HEK293 (cell line): ENCODE measurements around the gene CCDC9.

Source experiments
- PRDM1 ChIP-seq: fragments of 450-650 bp; formaldehyde crosslinking; IDR thresholded peaks from 2 replicates; pipeline ENCODE4; 2016; ENCODE audit warnings: missing biosample characterization, missing genetic modification characterization
- PRDM6 ChIP-seq: fragments of 450-650 bp; formaldehyde crosslinking; IDR thresholded peaks from 2 replicates; pipeline ENCODE4 v1.5.1; 2017; ENCODE audit warnings: missing biosample characterization, missing genetic modification characterization
- SALL2 ChIP-seq: fragments of 450-650 bp; formaldehyde crosslinking; IDR thresholded peaks from 2 replicates; pipeline ENCODE4 v1.5.0; 2017; ENCODE audit warnings: missing biosample characterization, mild to moderate bottlenecking, missing genetic modification characterization, borderline replicate concordance
- SP2 ChIP-seq: fragments of 450-650 bp; formaldehyde crosslinking; IDR thresholded peaks from 2 replicates; pipeline ENCODE4 v1.5.1; 2016; ENCODE audit warnings: missing biosample characterization, missing genetic modification characterization
- ZFHX2 ChIP-seq: fragments of 450-650 bp; formaldehyde crosslinking; conservative IDR thresholded peaks from 2 replicates; pipeline ENCODE4 v1.5.1; 2016; ENCODE audit warnings: missing biosample characterization, missing genetic modification characterization
- ZNF16 ChIP-seq: fragments of 450-650 bp; formaldehyde crosslinking; IDR thresholded peaks from 2 replicates; pipeline ENCODE4 v1.5.1; 2016; ENCODE audit warnings: low read depth, missing biosample characterization, missing genetic modification characterization
- ZNF19 ChIP-seq: fragments of 450-650 bp; formaldehyde crosslinking; IDR thresholded peaks from 2 replicates; pipeline ENCODE4; 2016; ENCODE audit warnings: missing biosample characterization, missing genetic modification characterization, low read depth
- ZNF302 ChIP-seq: fragments of 450-650 bp; formaldehyde crosslinking; IDR thresholded peaks from 2 replicates; pipeline ENCODE4 v1.5.1; 2016; ENCODE audit warnings: missing biosample characterization, missing genetic modification characterization, low read depth
- ZNF350 ChIP-seq: fragments of 450-650 bp; formaldehyde crosslinking; IDR thresholded peaks from 2 replicates; pipeline ENCODE4 v1.5.0; 2017; ENCODE audit warnings: missing biosample characterization, mild to moderate bottlenecking, missing genetic modification characterization
- ZNF510 ChIP-seq: fragments of 450-650 bp; formaldehyde crosslinking; IDR thresholded peaks from 2 replicates; pipeline ENCODE4 v1.5.1; 2018; ENCODE audit warnings: mild to moderate bottlenecking, missing genetic modification characterization, missing biosample characterization; ENCODE audit not compliant: insufficient replicate concordance
- ZNF518A ChIP-seq: fragments of 450-650 bp; formaldehyde crosslinking; conservative IDR thresholded peaks from 2 replicates; pipeline ENCODE4 v1.5.1; 2016; ENCODE audit warnings: low read depth, missing biosample characterization, missing genetic modification characterization
- ZNF548 ChIP-seq: fragments of 450-650 bp; formaldehyde crosslinking; IDR thresholded peaks from 2 replicates; pipeline ENCODE4 v1.5.1; 2016; ENCODE audit warnings: missing biosample characterization, missing genetic modification characterization
- ZNF555 ChIP-seq: fragments of 450-650 bp; formaldehyde crosslinking; conservative IDR thresholded peaks from 2 replicates; pipeline ENCODE4 v1.5.1; 2017; ENCODE audit warnings: missing biosample characterization, mild to moderate bottlenecking, missing genetic modification characterization, inconsistent platforms
- ZNF629 ChIP-seq: fragments of 450-650 bp; formaldehyde crosslinking; IDR thresholded peaks from 2 replicates; pipeline ENCODE4 v1.5.1; 2017; ENCODE audit warnings: missing biosample characterization, missing genetic modification characterization
- ZNF658 ChIP-seq: fragments of 450-650 bp; formaldehyde crosslinking; IDR thresholded peaks from 2 replicates; pipeline ENCODE4; 2016; ENCODE audit warnings: missing biosample characterization, missing genetic modification characterization
- ZNF664 ChIP-seq: fragments of 450-650 bp; formaldehyde crosslinking; IDR thresholded peaks from 2 replicates; pipeline ENCODE4 v1.5.1; 2016; ENCODE audit warnings: missing biosample characterization, missing genetic modification characterization
- ZNF776 ChIP-seq: fragments of 450-650 bp; formaldehyde crosslinking; IDR thresholded peaks from 2 replicates; pipeline ENCODE4 v1.5.0; 2017; ENCODE audit warnings: missing biosample characterization, missing genetic modification characterization, borderline replicate concordance
- ZNF791 ChIP-seq: fragments of 450-650 bp; formaldehyde crosslinking; IDR thresholded peaks from 2 replicates; pipeline ENCODE4 v1.5.1; 2016; ENCODE audit warnings: missing biosample characterization, missing genetic modification characterization
- ZNF837 ChIP-seq: fragments of 450-650 bp; formaldehyde crosslinking; IDR thresholded peaks from 2 replicates; pipeline ENCODE4 v1.5.1; 2016; ENCODE audit warnings: missing biosample characterization, missing genetic modification characterization
- ZNF843 ChIP-seq: fragments of 450-650 bp; formaldehyde crosslinking; IDR thresholded peaks from 2 replicates; pipeline ENCODE4 v1.5.1; 2016; ENCODE audit warnings: missing biosample characterization, missing genetic modification characterization
- ZSCAN5A ChIP-seq: fragments of 450-650 bp; formaldehyde crosslinking; IDR thresholded peaks from 2 replicates; pipeline ENCODE4 v1.5.1; 2016; ENCODE audit warnings: missing biosample characterization, missing genetic modification characterization
- TF ChIP-seq, protein P1 (sequence below): fragments of 450-650 bp; formaldehyde crosslinking; IDR thresholded peaks from 2 replicates; pipeline ENCODE4 v1.5.1; 2016; ENCODE audit warnings: missing biosample characterization, missing genetic modification characterization
- TF ChIP-seq, protein P2 (sequence below): fragments of 450-650 bp; formaldehyde crosslinking; IDR thresholded peaks from 2 replicates; pipeline ENCODE4 v1.5.1; 2016; ENCODE audit warnings: missing biosample characterization, missing genetic modification characterization, low read depth

Gene CCDC9

GRCh38 chr19:47273313-47274070, 17.2 kb downstream of the CCDC9 start (continued):
- TF ChIP-seq, protein P1, sequence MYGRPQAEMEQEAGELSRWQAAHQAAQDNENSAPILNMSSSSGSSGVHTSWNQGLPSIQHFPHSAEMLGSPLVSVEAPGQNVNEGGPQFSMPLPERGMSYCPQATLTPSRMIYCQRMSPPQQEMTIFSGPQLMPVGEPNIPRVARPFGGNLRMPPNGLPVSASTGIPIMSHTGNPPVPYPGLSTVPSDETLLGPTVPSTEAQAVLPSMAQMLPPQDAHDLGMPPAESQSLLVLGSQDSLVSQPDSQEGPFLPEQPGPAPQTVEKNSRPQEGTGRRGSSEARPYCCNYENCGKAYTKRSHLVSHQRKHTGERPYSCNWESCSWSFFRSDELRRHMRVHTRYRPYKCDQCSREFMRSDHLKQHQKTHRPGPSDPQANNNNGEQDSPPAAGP (tag by site-specific recombination) = peak; percentile 16; the same call in 1 of the 2 replicates
- TF ChIP-seq ZNF658 (no peak), ZSCAN5A (tag by site-specific recombination) (no peak), ZNF843 (tag by site-specific recombination) (no peak), ZNF518A (tag by site-specific recombination) (no peak), ZNF664 (tag by site-specific recombination) (no peak), ZNF791 (tag by site-specific recombination) (no peak), ZNF837 (tag by site-specific recombination) (no peak), SALL2 (tag by site-specific recombination) (no peak), ZFHX2 (tag by site-specific recombination) (no peak), ZNF19 (no peak), ZNF548 (no peak), ZNF16 (tag by site-specific recombination) (no peak), SP2 (peak; percentile 67), ZNF302 (tag by site-specific recombination) (no peak), ZNF510 (tag by site-specific recombination) (no peak), PRDM1 (tag by site-specific recombination) (no peak), PRDM6 (tag by site-specific recombination) (no peak), ZNF555 (tag by site-specific recombination) (no peak), ZNF350 (tag by site-specific recombination) (no peak), ZNF776 (no peak), ZNF629 (tag by site-specific recombination) (peak; percentile 86)
- TF ChIP-seq, protein P2, sequence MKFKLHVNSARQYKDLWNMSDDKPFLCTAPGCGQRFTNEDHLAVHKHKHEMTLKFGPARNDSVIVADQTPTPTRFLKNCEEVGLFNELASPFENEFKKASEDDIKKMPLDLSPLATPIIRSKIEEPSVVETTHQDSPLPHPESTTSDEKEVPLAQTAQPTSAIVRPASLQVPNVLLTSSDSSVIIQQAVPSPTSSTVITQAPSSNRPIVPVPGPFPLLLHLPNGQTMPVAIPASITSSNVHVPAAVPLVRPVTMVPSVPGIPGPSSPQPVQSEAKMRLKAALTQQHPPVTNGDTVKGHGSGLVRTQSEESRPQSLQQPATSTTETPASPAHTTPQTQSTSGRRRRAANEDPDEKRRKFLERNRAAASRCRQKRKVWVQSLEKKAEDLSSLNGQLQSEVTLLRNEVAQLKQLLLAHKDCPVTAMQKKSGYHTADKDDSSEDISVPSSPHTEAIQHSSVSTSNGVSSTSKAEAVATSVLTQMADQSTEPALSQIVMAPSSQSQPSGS = no peak
